ENCODE results near the gene SMARCB1.

Gene SMARCB1

GRCh38 chr22:23786752-23787599, at the start of gene SMARCB1:
Gene SMARCB1 (plus strand): TSS chr22:23786966. CDS start chr22:23787170, 204 bp downstream.
- DNase-seq (ENCODE audit: low read depth), result peak; percentile 89
- TF ChIP-seq CTCF (conservative IDR thresholded peaks at IDR 0.05; ENCODE audit: control insufficient read depth, insufficient read depth, low read depth, low read length), result no peak
- peak within 1 kb of the TSS; percentile 71 for H3K4me3 ChIP-seq (ENCODE audit: control insufficient read depth, low read depth, low read length)

- no peak for TF ChIP-seq CTCF (conservative IDR thresholded peaks at IDR 0.05; ENCODE audit: control insufficient read depth, insufficient read depth, low read depth, low read length)
Measured at GRCh38 chr22:23737696-23738095, 49.1 kb upstream of the SMARCB1 start.

GRCh38 chr22:23742505-23743264, 44.1 kb upstream of the SMARCB1 start:
- no peak for DNase-seq (ENCODE audit: low read depth)
- TF ChIP-seq CTCF (conservative IDR thresholded peaks at IDR 0.05; ENCODE audit: control insufficient read depth, insufficient read depth, low read depth, low read length), result no peak
- H3K4me3 ChIP-seq (ENCODE audit: control insufficient read depth, low read depth, low read length), result no peak overlapping the region

More at GRCh38 chr22:23737696-23738095, 49.1 kb upstream of the SMARCB1 start:
- no peak overlapping the region for H3K4me3 ChIP-seq (ENCODE audit: control insufficient read depth, low read depth, low read length)
- DNase-seq (ENCODE audit: low read depth), result no peak

- TF ChIP-seq CTCF (conservative IDR thresholded peaks at IDR 0.05; ENCODE audit: control insufficient read depth, insufficient read depth, low read depth, low read length), result no peak
Measured at GRCh38 chr22:23743303-23743705, 43.5 kb upstream of the SMARCB1 start.

DNA sequence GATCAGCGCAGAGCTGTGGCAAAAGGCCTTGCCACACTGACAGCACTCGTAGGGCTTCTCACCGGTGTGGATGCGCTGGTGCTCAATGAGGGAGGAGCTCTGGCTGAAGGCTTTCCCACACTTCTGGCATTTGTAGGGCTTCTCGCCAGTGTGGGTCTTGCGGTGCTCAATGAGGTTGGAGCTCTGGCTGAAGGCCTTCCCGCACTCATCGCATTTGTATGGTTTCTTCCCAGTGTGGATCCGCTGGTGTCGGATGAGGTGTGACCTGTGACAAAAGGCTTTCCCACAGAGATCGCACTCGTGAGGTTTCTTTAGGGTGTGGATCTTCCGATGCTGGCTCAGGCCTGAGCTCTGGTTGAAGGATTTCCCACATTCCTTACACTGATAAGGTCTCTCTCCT, 42.8 kb upstream of the SMARCB1 start:
- no peak for DNase-seq (ENCODE audit: low read depth)
- H3K4me3 ChIP-seq (ENCODE audit: control insufficient read depth, low read depth, low read length), result no peak overlapping the region
- TF ChIP-seq CTCF (conservative IDR thresholded peaks at IDR 0.05; ENCODE audit: control insufficient read depth, insufficient read depth, low read depth, low read length), result no peak

More at GRCh38 chr22:23743303-23743705, 43.5 kb upstream of the SMARCB1 start:
- no peak overlapping the region for H3K4me3 ChIP-seq (ENCODE audit: control insufficient read depth, low read depth, low read length)
- no peak for DNase-seq (ENCODE audit: low read depth)

DNA sequence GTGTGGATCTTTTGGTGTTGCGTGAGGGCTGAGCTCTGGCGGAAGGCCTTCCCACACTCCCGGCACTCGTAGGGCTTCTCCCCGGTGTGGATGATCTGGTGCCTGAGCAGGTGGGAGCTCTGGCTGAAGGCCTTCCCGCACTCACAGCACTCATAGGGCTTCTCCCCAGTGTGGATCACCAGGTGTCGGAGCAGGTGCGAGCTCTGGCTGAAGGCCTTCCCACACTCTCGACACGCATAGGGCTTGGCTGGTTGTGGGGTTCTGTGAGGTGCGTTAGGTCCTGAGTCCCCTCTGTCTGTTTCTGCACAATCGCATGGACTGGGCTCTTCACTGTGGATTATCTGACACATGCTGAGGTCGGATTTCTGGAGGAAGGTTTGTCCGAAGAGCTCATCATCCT, 42.3 kb upstream of the SMARCB1 start:
- no peak for TF ChIP-seq CTCF (conservative IDR thresholded peaks at IDR 0.05; ENCODE audit: control insufficient read depth, insufficient read depth, low read depth, low read length)
- no peak overlapping the region for H3K4me3 ChIP-seq (ENCODE audit: control insufficient read depth, low read depth, low read length)
- DNase-seq (ENCODE audit: low read depth), result no peak
